Stimulated activated CD8-positive, alpha-beta memory T cell treated with anti-CD3 and anti-CD28 coated beads, Interleukin-15, amount 100 ng/mL, for 4 hours (primary cell): ENCODE measurements around the gene ADRA1B.

ENCODE experiments used
- DNase-seq, 2 donors: peaks; one replicate each; pipeline ENCODE4 v3.0.0-alpha.2; 2020; ENCODE audit warnings: low read depth in 2 of 2

Gene ADRA1B

DNA sequence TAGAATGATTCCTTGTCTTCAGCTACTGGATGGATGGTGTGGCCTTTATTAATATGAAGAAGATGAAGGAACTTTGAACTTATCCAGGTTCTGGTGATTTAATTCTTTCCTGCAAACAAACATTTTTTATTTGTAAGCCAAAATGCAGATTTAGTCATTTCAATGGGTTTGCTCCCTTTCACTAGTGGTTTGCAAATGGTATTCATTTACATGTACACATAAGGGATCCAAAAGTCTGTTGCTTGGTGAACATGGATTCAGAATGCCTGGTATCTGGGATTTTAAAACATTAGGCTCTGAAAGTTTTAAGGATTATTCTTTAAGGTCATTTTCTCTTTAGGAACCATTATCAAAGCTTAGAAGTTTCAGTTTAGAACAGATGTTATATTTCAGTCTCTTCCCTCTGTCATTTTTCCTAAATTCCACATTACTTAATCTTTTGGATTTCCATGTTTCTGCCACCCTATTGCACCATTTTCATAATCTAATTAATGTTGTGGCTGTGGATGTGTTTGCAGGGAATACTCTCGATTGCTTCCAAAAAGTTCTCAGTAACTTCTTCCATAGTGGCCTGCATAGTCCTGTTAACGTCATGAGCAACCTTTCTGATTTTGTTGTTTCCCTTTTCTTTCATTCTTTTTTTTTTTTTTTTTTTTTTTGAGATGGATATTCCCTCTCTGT is 102.8 kb downstream of the ADRA1B start:
- no peak for DNase-seq

DNA sequence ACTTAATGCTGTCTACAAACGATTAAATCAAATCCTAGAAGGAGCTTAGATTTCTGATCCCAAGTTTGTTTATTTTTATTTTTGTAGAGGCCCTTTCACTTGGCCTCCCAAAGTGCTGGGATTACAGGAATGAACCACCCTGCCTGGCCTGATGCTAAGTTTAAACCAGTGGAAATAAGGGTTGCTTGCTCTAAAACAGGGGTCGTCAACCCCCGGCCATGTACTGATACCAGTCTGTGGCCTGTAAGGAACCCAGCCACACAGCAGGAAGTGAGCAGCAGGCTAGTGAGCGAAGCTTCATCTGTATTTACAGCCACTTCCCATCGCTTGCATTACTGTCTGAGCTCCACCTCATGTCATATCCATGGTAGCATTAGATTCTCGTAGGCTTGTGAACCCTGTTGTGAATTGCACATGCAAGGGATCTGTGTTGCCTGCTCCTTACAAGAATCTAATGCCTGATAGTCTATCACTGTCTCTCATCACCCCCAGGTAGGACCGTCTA is 104.0 kb downstream of the ADRA1B start:
- DNase-seq: no peak

DNA sequence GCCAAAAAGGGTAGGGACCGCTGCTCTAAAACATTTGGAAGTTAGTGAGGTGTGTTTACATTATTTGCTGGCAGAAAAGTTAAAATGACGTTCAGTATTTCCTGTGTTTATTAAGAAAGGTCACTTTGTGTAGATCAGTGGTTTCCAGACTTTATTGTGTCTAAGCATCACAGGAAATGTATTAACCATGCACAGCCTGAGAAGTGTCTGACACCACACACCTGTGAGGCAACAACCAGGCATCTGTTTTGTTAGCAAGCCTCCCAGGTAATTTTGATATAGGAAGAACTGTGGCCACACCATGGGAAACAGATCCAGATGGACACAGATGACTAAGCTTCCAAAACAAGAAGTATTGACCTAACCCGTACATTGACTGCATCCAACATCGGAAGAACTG is 104.7 kb downstream of the ADRA1B start:
- DNase-seq: no peak

DNA sequence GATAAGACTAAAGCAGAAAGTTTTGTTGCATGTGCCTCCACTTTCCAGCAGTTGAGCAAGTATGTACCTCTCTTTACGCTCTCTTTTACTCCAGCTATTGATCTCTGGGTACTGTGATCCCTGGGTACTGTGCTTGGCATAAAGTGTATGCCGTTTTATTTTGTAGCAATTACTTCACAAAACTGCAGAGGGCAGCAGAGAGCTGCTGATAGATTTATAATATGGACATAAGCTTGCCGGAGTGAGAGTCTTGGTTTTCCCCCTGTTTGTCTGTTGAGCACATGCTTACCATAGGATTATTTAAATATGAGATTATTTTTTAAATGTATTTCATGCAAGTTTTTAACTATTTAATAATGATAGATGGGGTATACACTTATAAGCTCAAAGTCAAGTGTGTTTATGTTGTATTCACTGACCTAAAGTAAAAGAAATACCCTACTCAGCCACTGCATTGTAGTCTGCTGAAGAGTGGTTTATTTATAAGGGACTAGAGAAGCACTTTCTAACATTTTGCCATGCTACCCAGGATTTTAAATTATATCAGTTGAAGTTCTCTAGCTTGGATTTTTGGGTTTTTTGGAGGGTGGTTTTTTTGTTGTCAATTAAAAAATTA is 105.7 kb downstream of the ADRA1B start:
- no peak for DNase-seq
